OCI-LY3 (cell line): ENCODE measurements around the gene NRM.
A peak's percentile ranks its signal among the peaks of the same experiment; 100 is the strongest.

Experiments
- H2AFZ ChIP-seq: fragments of 200-600, 300-600 bp; shearing (Covaris generic); 2 replicates; pipeline ENCODE4 v1.6.0; 2014; ENCODE audit warnings: antibody characterized with exemption, low read depth, low read length
- H3K27ac ChIP-seq: fragments of 200-600, 300-600 bp; sonication (generic); 2 replicates; pipeline ENCODE4 v1.5.1; 2014; ENCODE audit warnings: mild to moderate bottlenecking, low read length, moderate library complexity, mixed read lengths
- H3K27me3 ChIP-seq: fragments of 200-600, 300-600 bp; sonication (generic); 2 replicates; pipeline ENCODE4 v1.6.1; 2014; ENCODE audit warnings: low read depth, low read length, mixed read lengths
- H3K36me3 ChIP-seq: fragments of 200-600, 300-600 bp; sonication (generic); replicated peaks from 2 replicates; pipeline ENCODE3; 2014; ENCODE audit warnings: low read depth, low read length, mixed read lengths
- H3K4me1 ChIP-seq: fragments of 300-600, 200-600 bp; sonication (generic); 2 replicates; pipeline ENCODE4 v1.6.1; 2014; ENCODE audit warnings: low read length, mixed read lengths
- H3K4me2 ChIP-seq: fragments of 200-600, 300-600 bp; sonication (generic); 2 replicates; pipeline ENCODE4 v1.6.1; 2014; ENCODE audit warnings: low read length, mixed read lengths
- H3K4me3 ChIP-seq: fragments of 300-600, 200-600 bp; sonication (generic); 2 replicates; pipeline ENCODE4 v1.5.1; 2014; ENCODE audit warnings: antibody characterized with exemption, mild to moderate bottlenecking, low read length, moderate library complexity
- H3K79me2 ChIP-seq: fragments of 300-600, 200-600 bp; shearing (Covaris generic); 2 replicates; pipeline ENCODE4 v1.6.1; 2014; ENCODE audit warnings: mild to moderate bottlenecking, low read length, mixed read lengths
- H3K9ac ChIP-seq: fragments of 300-600, 200-600 bp; shearing (Covaris generic); 2 replicates; pipeline ENCODE4 v1.6.0; 2014; ENCODE audit warnings: mild to moderate bottlenecking, low read length, moderate library complexity
- H3K9me3 ChIP-seq: fragments of 200-600, 300-600 bp; shearing (Covaris generic); 2 replicates; pipeline ENCODE4 v1.6.1; 2014; ENCODE audit warnings: low read length, mixed read lengths; ENCODE audit not compliant: insufficient read depth
- H4K20me1 ChIP-seq: fragments of 200-600, 300-600 bp; sonication (generic); 2 replicates; pipeline ENCODE4 v1.6.1; 2016; ENCODE audit warnings: low read length, mixed read lengths; ENCODE audit not compliant: insufficient read depth
- CTCF ChIP-seq: fragments of 200-600, 300-600 bp; sonication (generic); IDR thresholded peaks from 2 replicates; pipeline ENCODE4 v1.5.1; 2014; ENCODE audit warnings: antibody characterized with exemption, low read length, low read depth
- EZH2phosphoT487 ChIP-seq: fragments of 200-600 bp; shearing (Covaris generic); IDR thresholded peaks from 2 replicates; pipeline ENCODE4 v1.6.1; 2018; ENCODE audit warnings: antibody characterized with exemption, mixed run types, low read depth

NRM gene

GRCh38 chr6:30647242-30648116 lies 43.3 kb downstream of the NRM start:
- Histone ChIP-seq H3K9me3 (no peaks in the 10 kb centered on the region), H3K9ac (peak overlapping the region; percentile 92), H3K4me3 (peak overlapping the region; percentile 99), H2AFZ (peak overlapping the region; percentile 81), H4K20me1 (no peaks in the 10 kb centered on the region), H3K36me3 (peaks cover 11% of the 10 kb centered on the region), H3K27ac (peak overlapping the region; percentile 81), H3K79me2 (peaks cover 15% of the 10 kb centered on the region), H3K27me3 (no peaks in the 10 kb centered on the region), H3K4me2 (peak overlapping the region; percentile 94), H3K4me1 (peaks cover 18% of the 10 kb centered on the region)
- TF ChIP-seq CTCF (no peak), EZH2phosphoT487 (no peak)

DNA sequence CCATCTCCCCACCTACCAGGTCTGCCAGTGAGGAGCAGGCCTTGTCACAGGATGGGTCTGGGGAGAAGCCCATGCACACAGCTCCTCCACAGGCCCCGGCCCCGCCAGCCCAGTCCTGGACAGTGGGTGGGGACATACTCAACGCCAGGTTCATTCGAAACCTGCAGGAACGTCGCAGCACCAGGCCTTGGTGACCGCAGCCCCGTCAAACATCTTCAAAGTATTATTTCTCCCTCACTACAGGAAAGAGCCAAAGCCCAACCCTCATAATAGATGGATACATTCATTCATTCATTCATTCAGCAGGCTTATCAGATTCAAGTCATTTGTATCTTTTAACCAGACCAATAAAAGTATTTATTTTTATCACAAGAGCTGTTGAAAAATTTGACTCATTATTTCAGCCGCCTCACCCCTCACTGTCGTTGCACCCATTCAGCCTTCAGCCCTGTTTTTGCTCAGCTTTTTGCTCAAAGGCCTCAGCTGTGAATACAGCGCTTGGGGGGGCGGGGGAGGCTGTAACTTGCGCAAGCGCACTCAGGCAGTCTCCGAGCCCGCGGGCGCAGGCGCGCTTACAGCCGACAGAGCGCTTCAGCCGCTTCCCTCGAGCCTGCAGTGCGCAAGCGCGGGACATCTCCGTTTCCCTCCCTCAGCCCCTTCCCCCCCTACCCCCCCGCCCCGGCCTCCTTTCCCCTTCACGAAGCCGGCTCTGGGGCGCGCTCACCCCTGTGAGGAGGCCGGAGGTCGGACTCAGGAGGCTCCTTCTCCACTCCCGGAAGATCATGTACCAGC lies 44.1 kb downstream of the NRM start, which contains the start of gene C6orf136:
C6orf136 (plus strand) TSS at position 684 of the 792 bp plus-strand sequence; CDS start at position 783, 99 bp downstream.
- peaks cover 18% of the 10 kb centered on the region for H3K4me1 ChIP-seq
- H3K9ac ChIP-seq, result peak within 1 kb of the TSS; percentile 92
- peaks cover 6% of the 10 kb centered on the region for H3K36me3 ChIP-seq
- H3K27ac ChIP-seq, result peak within 1 kb of the TSS; percentile 81
- H3K4me3 ChIP-seq, result peak within 1 kb of the TSS; percentile 99
- no peaks in the 10 kb centered on the region for H4K20me1 ChIP-seq
- H3K79me2 ChIP-seq, result peaks cover 15% of the 10 kb centered on the region
- H3K9me3 ChIP-seq, result no peaks in the 10 kb centered on the region
- TF ChIP-seq CTCF (no peak), EZH2phosphoT487 (no peak)
- H3K4me2 ChIP-seq, result peak within 1 kb of the TSS; percentile 94
- no peaks in the 10 kb centered on the region for H3K27me3 ChIP-seq
- H2AFZ ChIP-seq, result peak within 1 kb of the TSS; percentile 81

- Histone ChIP-seq H3K9ac (no peak overlapping the region), H3K4me2 (no peak overlapping the region), H3K9me3 (no peaks in the 10 kb centered on the region), H2AFZ (no peak overlapping the region), H3K4me1 (peaks cover 12% of the 10 kb centered on the region), H3K79me2 (peaks cover 15% of the 10 kb centered on the region), H3K36me3 (peaks cover 3% of the 10 kb centered on the region), H3K4me3 (no peak overlapping the region), H3K27me3 (no peaks in the 10 kb centered on the region), H4K20me1 (no peaks in the 10 kb centered on the region), H3K27ac (no peak overlapping the region)
- no peak for TF ChIP-seq CTCF
- TF ChIP-seq EZH2phosphoT487, result no peak
Observed at GRCh38 chr6:30645989-30646388, 44.8 kb downstream of the NRM start.

DNA sequence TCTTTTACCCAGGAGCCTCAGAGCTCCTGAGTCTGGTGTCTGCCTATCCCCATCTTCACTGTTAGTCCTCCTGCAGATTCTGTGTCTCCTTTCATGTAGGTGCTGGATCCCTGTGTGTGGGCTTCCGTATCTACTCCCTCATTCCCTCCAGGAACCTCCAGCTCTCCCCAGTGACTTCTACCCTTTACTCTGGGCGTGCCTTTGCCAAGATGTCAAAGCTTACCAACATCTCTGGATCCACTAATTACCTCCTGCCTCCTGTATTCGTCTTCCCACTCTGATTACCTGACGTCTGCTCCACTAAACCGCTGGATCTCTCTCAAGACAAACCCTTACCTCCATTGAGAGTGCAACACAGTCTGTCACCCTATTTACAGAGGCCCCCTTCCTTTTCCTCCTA lies 46.0 kb downstream of the NRM start:
- Histone ChIP-seq H3K9ac (no peak overlapping the region), H2AFZ (no peak overlapping the region), H3K27ac (no peak overlapping the region), H3K4me3 (no peak overlapping the region), H3K9me3 (no peaks in the 10 kb centered on the region), H3K4me2 (no peak overlapping the region), H3K79me2 (peaks cover 15% of the 10 kb centered on the region), H3K4me1 (peaks cover 9% of the 10 kb centered on the region), H3K27me3 (no peaks in the 10 kb centered on the region), H3K36me3 (no peaks in the 10 kb centered on the region), H4K20me1 (no peaks in the 10 kb centered on the region)
- TF ChIP-seq CTCF (no peak), EZH2phosphoT487 (no peak)
